Measurements from ENCODE around the gene BLVRB. TPM values are rescaled to one million over a fixed set of nuclear protein-coding genes. Genes with fewer than 3 reads are reported as not detected.

Gene BLVRB
- total and polyA plus RNA-seq, 10 of the 15 experiments (the other 5 are each of a cell fraction or from before 2014, with no cell fraction given) = 6.3 to 53.3 (median 27.8) TPM

- no peak for TF ChIP-seq SPI1 (IDR thresholded peaks at IDR 0.05; ENCODE audit: borderline replicate concordance, insufficient read depth, low read depth, low read length)
- no peak for TF ChIP-seq PAX5 (IDR thresholded peaks at IDR 0.05; ENCODE audit: borderline replicate concordance, low read depth, low read length)
- no peak for TF ChIP-seq WRNIP1 (IDR thresholded peaks at IDR 0.05; ENCODE audit: borderline replicate concordance, low read depth, low read length)
- TF ChIP-seq BHLHE40 (IDR thresholded peaks at IDR 0.05; ENCODE audit: borderline replicate concordance in 1 of 2, low read depth in 2 of 2, low read length in 1 of 2) = no peak
Observed at GRCh38 chr19:40472516-40472915, 7.0 kb upstream of the BLVRB start (continued).

GRCh38 chr19:40471111-40471510, 5.6 kb upstream of the BLVRB start:
- intact Hi-C loops (cut with micrococcal nuclease; ENCODE audit: unreplicated experiment) = no loop called here
- CTCF ChIA-PET = no interaction called here
- 86% methylated on average over 3 of the region's 3 CpGs for WGBS (ENCODE audit: insufficient coverage, insufficient replicate concordance, low lambda C conversion rate, missing lambda C conversion rate)
- TF ChIP-seq SKIL (IDR thresholded peaks at IDR 0.05; ENCODE audit: low read depth, poor library complexity, severe bottlenecking) (no peak), ZBTB40 (IDR thresholded peaks at IDR 0.05; ENCODE audit: borderline replicate concordance) (no peak), EZH2 (IDR thresholded peaks at IDR 0.05; ENCODE audit: borderline replicate concordance, control insufficient read depth, low read depth, low read length) (no peak), SMAD1 (IDR thresholded peaks at IDR 0.05; ENCODE audit: low read depth, partially characterized antibody) (no peak), TARDBP (IDR thresholded peaks at IDR 0.05; ENCODE audit: borderline replicate concordance) (no peak), RAD21 (IDR thresholded peaks at IDR 0.05; ENCODE audit: insufficient read depth, low read depth, low read length) (no peak), HCFC1 (IDR thresholded peaks at IDR 0.05; ENCODE audit: low read length) (no peak), KLF5 (IDR thresholded peaks at IDR 0.05; ENCODE audit: partially characterized antibody) (no peak)

More at GRCh38 chr19:40471111-40471510, 5.6 kb upstream of the BLVRB start:
- H3K4me3 ChIP-seq = no peak overlapping the region
- H2AFZ ChIP-seq (ENCODE audit: control insufficient read depth, low read depth, low read length) = no peak overlapping the region
- no peaks in the 10 kb centered on the region for H3K9me3 ChIP-seq (replicated peaks; ENCODE audit: control insufficient read depth, insufficient read depth, low read length)
- H3K27me3 ChIP-seq (replicated peaks in 1 of 2; ENCODE audit: control insufficient read depth in 2 of 2, insufficient read depth in 2 of 2, low read length in 1 of 2) = peaks cover 0 to 2% of the 10 kb centered on the region in 2 experiments; a peak in 3 of 4 replicates
- no peak overlapping the region for H3K27ac ChIP-seq (ENCODE audit: control insufficient read depth, insufficient read depth)
- FAIRE-seq (no peak), DNase-seq (ENCODE audit: low read depth, low spot score) (no peak), ATAC-seq (no peak)
- in situ Hi-C loops (cut with MboI) = no loop called here
- RAD21 ChIA-PET (ENCODE audit: unreplicated experiment) = interaction anchor here (0.6 kb wide), 1 partner anchor 163 kb away, joined by 3 read pairs; no protein-coding TSS in a partner anchor
- H3K79me2 ChIP-seq (ENCODE audit: control insufficient read depth, insufficient read depth, low read length) = no peaks in the 10 kb centered on the region
- H3K4me1 ChIP-seq (ENCODE audit: control insufficient read depth, insufficient read depth, low read length) = peaks cover 7% of the 10 kb centered on the region
- H4K20me1 ChIP-seq (ENCODE audit: control insufficient read depth, insufficient read depth) = no peaks in the 10 kb centered on the region
- SMC1A ChIA-PET (ENCODE audit: uncharacterized antibody, unreplicated experiment) = no interaction called here
- no peaks in the 10 kb centered on the region for H3K36me3 ChIP-seq (ENCODE audit: control insufficient read depth in 2 of 2, insufficient read depth in 2 of 2, low read length in 1 of 2)
- BruUV-seq (replicated peaks) = no TSS peak
- POLR2A ChIA-PET = interaction anchor here (0.6 kb wide), 1 partner anchor 137 kb away, joined by 8 read pairs; no protein-coding TSS in a partner anchor
- no peak overlapping the region for H3K4me2 ChIP-seq (ENCODE audit: control insufficient read depth, insufficient read depth)
- no peak overlapping the region for H3K9ac ChIP-seq (ENCODE audit: control insufficient read depth, insufficient read depth, low read length)

Measured in GM12878 (cell line).